SW 1271 (cell line): Measurements from ENCODE around the gene A1BG.
"Not testable (repeated sequence)": the region's sequence is repeated elsewhere in the genome, so short reads cannot be mapped to it uniquely, and the experiment has no call there.

Experiments
- DNase-seq, 2 experiments: peaks; one replicate each; lab custom pipeline; 2025; lab: John Stamatoyannopoulos, UW

The A1BG gene

DNA sequence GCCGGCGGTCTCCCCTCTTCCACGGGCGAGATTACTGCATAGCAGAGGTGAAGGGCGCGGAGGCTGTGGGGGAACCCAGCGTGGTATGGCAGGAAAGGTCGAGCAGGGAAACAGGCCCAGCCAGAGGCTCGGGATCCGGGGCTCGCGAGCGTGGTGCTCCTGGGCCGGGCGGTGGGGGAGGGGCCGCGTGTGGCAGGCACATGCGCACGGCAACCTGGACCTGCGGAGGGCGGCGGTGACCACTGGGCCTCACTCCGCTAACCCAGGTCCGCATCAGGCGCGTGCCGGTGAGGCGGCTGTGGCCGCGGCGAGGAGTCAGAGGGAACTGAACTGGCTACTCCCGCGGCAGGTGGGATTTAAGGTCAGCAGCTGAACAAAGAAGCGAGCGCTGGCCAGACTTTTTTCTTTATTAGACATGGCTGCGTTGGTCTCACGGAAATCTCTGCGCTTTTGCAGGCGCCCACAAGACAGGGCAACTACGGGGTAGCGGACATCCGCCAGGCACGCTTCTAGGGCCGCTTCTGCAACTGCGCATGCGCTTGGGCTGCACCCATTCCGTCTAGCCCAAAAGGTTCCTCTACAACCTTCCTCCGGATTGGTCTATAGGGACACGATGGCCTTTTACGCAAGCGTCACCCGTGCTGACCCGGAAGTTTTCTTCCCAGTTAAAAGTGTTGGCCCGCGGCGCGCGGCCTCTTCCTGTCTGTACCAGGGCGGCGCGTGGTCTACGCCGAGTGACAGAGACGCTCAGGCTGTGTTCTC is 33.5 kb upstream of the A1BG start, which contains the start of gene RPS5:
TSS of gene RPS5 (plus strand) at position 694 of the 762 bp plus-strand sequence. CDS start 869 bp downstream, outside the sequence.
- peak; percentile 72 to 94 for DNase-seq

GRCh38 chr19:58385891-58386575 is 32.7 kb upstream of the A1BG start:
- DNase-seq, result no peak

DNA sequence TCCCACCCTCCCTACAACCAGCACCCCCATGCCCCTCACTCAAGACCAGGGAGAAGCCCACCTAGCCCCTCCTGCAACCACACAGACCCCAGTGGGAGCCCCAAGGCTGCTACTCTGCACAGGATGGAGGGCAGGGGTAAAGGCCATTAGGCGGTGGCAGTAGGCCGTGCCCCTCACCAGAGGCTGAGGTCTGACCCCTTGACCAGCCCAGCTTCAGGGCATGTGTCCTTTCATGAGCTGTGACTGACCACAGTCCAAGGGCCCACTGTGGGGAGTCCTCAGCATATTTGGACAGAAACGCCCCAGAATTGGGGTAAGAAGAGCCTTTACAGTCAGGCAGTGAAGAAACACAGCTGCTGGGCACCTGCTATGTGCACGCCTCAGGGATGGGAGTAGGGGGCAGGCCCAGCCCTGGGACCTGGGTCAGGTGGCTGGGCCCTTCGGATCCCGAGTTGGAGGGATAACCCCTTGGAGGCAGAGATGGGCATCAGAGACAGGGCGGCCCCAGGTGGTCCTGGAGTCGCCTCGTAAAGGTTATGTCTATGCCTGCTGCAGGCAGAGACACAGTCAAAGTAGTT is 32.1 kb upstream of the A1BG start:
- DNase-seq, result no peak

DNA sequence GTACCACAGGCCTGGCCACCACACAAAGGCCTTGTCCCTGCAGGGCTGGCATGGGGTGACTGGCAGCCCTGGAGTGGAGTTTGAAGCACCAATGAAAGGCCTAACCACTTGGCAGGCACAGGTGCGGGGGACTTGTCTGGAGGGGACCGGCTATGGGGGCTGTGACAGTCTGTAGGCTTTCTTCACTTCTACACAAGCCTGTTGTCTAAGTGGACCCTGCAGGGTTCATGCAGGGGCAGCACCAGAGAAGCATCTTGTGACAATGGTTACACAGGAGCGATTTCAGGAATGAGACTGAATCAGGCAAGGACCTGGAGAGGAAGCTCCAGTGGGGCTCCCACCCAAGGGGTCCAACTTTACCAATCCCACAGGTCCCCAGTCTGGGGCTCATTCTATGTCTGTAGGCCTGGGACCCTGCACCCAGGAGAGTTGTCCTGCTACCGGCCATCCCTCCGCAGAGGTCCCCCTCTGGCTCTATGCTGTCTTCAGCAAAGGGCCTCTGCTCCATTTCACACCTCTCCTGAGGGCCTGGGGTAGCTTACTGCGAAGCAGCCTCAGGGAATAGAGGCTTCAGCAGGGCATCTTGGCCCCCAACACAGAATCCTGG is 29.8 kb upstream of the A1BG start:
- no peak for DNase-seq

GRCh38 chr19:58381460-58382212 is 28.3 kb upstream of the A1BG start:
- DNase-seq, result no peak

GRCh38 chr19:58380662-58381459 is 27.6 kb upstream of the A1BG start, which contains the start of gene ZNF837:
ZNF837 (minus strand) TSS chr19:58381030; CDS start chr19:58369332, 11,698 bp downstream.
- DNase-seq, result peak; percentile 98

GRCh38 chr19:58380037-58380661 is 26.9 kb upstream of the A1BG start:
- DNase-seq, result no peak

DNA sequence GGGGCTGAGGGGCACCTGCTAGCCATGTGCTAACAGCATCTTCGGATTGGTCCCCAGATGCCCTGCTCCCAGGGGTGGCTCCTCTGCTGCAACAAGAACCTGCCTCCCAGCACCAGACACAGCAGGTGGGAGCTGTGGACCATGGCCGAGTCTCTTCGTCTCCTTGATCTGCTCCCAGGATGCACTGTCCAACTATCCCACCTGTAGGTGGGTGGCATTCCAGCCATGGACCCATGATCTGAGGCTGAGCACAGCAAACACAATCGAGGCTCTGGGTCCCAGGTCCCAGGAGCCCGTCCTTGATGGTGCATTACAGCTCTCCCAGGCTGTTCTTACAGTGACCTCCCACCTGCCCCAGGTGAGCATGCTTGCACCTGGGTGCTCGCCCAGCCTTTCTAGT is 26.0 kb upstream of the A1BG start:
- no peak for DNase-seq

DNA sequence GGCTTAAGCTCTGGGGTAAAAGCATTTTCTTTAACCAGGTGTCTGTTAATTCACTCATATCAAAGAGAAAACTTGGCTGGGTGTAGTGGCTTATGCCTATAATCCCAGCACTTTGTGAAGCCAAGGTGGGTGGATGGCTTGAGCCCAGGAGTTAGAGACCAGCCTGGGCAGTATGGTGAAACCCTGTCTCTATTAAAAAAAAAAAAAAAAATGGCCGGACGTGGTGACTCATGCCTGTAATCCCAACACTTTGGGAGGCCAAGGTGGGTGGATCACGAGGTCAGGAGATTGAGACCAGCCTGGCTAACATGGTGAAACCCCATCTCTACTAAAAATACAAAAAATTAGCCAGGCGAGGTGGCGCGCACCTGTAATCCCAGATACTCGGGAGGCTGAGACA is 23.4 kb upstream of the A1BG start:
- DNase-seq, result not testable (repeated sequence)

- DNase-seq, result no peak
Observed at GRCh38 chr19:58374200-58374599, 20.9 kb upstream of the A1BG start.

DNA sequence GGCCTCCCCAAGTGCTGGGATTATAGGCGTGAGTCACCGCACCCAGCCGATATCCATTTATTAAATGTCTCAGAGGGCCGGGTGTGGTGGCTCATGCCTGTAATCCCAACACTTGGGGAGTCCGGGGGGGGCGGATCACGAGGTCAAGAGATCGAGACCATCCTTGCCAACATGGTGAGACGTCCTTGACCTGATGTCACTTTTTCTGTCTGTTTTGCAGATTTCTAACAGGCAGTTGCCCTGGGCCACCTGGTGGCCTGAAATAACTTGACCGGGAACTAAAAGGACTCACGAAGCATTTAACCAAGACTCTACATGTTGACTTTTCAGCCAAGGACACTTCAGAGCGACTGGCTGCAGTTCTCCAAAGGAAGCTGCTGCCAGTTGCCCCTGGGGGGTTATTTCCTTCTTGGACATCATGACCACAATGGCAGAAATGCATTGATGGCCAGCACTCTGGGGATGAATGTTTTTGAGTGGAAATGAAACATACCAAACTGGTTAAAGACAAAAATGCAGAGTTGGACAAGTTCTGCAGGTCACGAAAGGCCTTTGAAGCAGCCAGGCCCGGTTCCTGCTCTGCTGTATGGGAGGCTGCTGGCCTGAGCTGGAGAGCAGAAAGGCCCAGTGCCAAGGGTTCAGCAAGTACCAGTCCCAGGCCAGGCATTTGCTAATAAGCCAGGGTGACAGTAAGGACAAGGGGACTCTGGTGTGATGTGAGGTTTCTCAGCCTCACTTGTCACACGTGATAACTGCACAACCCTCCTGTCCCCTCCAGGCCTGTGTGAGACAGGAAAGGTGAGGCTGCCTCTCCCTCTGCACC is 19.2 kb upstream of the A1BG start:
- DNase-seq, result no peak

DNA sequence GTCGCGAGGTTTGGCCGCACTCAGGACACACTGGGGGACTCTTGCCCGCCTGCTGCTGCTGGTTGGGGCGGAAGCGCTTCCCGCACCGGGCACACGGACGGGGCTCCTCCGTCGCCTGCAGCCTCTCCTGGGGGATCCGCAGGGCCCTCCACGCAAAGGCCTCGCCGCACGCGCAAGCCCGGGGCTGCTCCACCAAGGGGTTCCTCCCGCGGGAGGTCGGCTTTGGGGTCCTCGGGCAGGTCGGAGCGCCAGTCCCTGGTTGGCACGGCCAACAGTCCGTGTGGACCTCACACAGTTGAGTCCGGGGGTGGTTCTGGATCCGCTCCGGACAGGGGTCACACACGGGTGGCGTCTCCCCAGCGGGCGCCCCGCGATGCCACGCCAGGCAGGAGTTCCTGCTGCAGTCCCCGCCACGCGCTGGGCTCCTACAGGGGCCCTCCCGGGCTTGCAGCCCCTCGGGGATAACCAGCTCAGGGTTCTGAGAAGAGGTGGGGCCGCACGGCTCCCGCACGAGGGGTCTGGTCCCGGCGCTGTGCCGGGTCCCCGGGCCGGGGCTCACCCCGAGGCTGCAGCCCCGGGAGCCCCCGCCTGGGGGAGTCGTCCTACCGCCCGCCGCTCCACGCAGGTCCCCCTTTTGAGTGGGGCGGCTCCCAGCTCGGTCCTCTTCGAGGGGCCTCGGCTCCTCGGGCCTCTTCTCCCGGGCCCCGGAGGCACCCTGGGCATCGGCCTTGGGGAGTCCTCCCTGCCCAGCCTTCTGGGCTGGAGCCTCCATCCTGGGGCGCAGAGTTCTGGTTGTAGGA is 15.5 kb upstream of the A1BG start:
- DNase-seq, result no peak

DNA sequence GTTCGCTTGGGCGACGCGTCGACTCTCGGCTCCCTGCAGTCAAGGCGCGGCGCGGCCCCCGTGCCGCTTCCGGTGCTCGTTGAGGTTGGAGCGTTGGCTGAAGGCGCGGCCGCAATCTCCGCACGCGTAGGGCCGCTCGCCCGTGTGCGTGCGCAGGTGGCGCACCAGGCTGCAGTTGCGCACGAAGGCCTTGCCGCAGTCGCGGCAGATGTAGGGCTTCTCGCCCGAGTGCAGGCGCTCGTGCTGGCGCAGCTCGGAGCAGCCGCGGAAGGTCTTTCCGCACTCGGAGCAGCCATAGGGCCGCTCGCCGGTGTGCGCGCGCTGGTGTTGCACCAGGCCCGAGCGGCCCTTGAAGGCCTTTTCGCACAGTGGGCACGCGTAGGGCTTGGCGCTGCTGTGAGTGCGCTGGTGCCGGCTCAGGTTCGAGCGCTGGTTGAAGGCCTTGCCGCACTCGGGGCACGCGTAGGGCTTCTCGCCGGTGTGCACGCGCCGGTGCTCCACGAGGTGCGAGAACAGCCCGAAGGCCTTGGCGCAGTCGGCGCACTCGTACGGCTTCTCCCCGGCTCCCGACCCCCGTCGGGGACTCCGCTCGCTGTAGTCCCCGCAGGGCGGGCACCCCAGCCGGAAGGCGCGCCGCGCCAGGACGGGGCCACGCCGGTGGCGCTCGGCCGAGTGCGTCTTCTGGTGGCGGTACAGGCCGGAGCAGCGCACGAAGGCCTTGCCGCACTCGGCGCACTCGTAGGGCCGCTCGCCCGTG is 14.6 kb upstream of the A1BG start:
- no peak for DNase-seq

DNA sequence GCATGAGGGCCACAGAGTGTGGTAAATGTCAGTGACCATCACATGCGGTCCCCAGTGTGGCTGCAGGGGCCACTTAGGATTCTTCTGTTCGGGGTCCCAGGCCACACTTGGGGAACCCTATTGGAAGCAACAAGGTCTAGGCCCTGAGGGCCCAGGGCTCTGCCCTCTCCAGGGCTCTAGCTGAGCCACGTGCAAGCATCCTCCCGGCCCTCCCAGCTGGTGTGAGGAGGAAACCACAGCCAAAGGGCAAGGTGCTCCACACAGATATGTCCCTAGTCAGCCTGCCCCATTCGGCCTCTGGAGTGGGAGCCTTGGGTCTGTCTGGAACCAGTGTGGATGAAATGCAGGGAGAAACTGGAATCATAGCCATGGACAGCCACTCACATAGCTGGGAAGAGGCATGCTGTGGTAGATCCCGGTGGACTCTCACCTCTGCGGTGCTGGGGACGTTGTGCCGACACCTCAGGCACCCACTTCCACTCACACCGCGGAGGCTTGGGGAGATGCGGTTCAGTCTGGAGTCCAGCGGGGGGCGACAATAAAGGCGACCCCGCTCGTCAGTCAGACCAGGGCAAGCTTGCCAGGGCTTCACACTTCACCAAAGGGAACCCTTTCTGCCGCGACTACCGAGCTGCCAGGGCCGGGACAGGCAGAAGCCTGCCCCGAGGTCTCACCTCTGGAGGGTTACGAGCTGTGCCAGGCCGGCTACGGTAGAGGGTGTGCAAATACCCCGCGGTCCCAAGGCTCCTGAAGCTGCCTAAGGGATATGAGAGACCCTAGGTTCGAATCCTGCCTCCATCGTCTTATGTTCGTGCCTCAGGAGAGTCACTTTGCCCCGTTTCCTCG is 13.5 kb upstream of the A1BG start:
- DNase-seq, result no peak

DNA sequence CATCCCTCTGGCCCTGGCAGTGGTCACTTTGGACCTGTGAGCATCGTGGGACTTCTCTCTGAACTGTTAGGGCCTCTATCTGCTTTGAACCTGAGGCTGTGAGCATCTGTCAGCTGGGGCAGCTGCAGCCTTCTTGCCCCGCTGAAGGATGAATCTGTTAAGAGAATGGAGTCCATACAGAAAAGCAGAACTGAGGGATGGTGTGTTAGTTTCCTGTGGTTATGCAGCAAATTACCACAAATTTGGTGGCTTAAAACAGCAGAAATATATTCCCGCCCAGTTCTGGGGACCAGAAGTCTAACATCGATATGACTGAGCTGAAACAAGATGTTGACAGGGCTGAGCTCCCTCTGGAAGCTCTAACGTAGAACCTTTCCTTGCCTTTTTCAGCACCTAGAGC is 10.9 kb upstream of the A1BG start:
- no peak for DNase-seq

DNA sequence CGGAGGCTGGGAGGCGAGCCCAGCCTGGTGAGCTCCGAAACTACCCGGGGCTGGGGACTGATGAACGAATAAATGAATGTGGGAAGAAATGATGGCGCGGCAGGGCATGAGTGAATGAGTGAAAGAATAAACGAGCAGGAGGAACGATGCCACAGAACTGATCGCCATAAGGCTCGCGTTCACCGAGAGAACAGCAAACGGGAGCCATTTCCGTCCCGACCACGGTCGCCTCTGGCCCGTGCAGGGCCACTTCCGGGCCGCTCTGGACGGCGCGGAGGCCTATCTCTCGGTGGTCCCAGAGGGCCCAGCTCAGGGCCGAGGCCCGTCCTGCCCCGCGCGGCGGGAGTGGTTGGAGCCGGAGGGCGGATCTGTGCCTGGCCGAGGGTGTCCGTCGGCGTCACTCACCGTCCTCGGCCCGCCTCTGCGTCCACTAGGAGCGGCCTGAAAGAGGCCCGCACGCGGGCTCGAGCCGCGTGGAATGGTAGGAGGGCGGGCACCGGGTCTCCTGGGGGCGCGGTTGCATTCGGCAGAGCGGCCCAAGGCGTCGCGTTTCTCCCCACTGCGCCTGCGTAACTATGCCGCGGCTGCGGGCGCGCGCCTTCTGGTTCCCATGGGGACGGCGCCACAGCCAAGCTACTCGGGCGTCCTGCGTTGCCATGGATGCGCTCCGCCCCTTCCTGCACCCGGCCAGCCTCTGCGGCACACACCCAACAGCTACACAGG is 9.1 kb upstream of the A1BG start, which contains the start of gene ZNF497:
TSS of gene ZNF497 (minus strand) at position 480 of the 723 bp plus-strand sequence. CDS start 5,116 bp downstream, outside the sequence.
- DNase-seq, result peak; percentile 88
